ENCODE data around the gene MLX.
"Not testable (repeated sequence)": the region's sequence is repeated elsewhere in the genome, so short reads cannot be mapped to it uniquely, and the experiment has no call there.

MLX gene

GRCh38 chr17:42555122-42555622, 11.7 kb upstream of the MLX start:
- DNase-seq (ENCODE audit: low read depth, low spot score) = no peak

- DNase-seq (ENCODE audit: low read depth, low spot score) = not testable (repeated sequence)
Measured at GRCh38 chr17:42555961-42556617, 10.8 kb upstream of the MLX start.

DNA sequence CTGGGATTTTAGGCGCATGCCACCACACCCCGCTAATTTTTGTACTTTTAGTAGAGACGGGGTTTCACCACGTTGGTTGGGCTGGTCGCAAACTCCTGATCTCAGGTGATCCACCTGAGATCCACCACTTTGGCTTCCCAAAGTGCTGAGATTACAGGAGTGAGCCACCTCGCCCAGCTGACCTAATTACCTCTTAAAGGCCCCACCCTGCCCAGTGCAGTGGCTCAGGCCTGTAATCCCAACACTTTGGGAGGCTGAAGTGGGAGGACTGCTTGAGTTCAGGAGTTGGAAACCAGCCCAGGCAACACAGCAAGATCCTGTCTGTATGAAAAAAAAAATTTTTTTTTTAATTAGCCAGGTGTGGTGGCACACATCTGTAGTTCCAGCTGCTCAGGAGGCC, 7.8 kb upstream of the MLX start:
- DNase-seq (ENCODE audit: low read depth, low spot score) = no peak

- no peak for DNase-seq (ENCODE audit: low read depth, low spot score)
Measured at GRCh38 chr17:42560246-42560645, 6.7 kb upstream of the MLX start.

- DNase-seq (ENCODE audit: low read depth, low spot score) = peak; percentile 87
Measured at GRCh38 chr17:42561897-42562387, 5.0 kb upstream of the MLX start, which contains the start of gene COASY. TSS of gene COASY (plus strand) at chr17:42562148. CDS start at chr17:42562623, 475 bp downstream.

- DNase-seq (ENCODE audit: low read depth, low spot score) = no peak
Measured at GRCh38 chr17:42562388-42563142, 4.3 kb upstream of the MLX start.

DNA sequence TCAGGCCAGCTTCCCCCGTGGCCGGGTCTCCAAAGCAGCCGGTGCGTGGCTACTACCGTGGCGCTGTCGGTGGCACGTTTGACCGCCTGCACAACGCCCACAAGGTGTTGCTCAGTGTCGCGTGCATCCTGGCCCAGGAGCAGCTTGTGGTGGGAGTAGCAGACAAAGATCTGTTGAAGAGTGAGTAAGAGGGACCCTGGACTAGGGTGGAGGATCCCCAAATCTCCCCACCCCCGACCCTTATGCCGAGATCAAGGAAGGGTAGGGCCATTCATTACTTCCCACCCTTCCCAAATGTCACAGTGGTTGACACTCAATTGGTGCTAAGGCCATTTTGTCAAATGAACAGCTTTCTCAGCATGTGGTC, 3.8 kb upstream of the MLX start:
- no peak for DNase-seq (ENCODE audit: low read depth, low spot score)

- no peak for DNase-seq (ENCODE audit: low read depth, low spot score)
Measured at GRCh38 chr17:42563543-42563942, 3.4 kb upstream of the MLX start.

DNA sequence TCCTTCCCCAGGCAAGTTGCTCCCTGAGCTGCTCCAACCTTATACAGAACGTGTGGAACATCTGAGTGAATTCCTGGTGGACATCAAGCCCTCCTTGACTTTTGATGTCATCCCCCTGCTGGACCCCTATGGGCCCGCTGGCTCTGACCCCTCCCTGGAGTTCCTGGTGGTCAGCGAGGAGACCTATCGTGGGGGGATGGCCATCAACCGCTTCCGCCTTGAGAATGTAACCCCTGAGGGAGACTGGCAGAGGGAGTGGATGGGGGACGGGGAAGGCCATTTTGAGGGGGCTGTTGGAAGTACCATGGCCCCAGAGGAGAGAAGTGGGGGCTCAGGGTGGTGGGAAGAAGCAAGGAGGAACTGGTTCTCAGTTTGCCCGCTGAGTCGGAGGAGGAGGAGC, 3.0 kb upstream of the MLX start:
- no peak for DNase-seq (ENCODE audit: low read depth, low spot score)

DNA sequence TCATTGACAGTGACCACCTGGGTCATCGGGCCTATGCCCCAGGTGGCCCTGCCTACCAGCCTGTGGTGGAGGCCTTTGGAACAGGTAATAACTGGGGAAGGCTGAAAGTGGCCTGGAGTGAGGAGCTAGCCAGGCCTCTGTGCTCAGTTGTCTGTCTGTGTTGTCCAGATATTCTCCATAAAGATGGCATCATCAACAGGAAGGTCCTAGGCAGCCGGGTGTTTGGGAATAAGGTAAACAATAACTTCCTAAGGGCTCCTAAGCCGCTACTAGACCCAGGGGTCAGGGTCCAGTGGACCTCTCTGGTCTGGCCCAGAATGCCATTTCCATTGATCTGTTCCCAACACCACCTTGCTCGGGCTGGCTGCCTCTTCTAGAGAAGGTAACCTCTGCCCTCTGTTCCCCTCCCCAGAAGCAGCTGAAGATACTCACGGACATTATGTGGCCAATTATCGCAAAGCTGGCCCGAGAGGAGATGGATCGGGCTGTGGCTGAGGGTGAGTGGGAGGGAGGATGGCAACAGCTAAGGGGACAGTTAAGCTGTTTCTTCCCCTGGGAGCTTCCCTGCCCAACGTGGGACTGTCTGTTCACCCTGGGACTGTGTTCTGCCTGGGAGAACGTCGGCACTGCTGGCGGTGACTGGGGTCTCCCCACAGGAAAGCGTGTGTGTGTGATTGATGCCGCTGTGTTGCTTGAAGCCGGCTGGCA, 1.9 kb upstream of the MLX start:
- no peak for DNase-seq (ENCODE audit: low read depth, low spot score)

DNA sequence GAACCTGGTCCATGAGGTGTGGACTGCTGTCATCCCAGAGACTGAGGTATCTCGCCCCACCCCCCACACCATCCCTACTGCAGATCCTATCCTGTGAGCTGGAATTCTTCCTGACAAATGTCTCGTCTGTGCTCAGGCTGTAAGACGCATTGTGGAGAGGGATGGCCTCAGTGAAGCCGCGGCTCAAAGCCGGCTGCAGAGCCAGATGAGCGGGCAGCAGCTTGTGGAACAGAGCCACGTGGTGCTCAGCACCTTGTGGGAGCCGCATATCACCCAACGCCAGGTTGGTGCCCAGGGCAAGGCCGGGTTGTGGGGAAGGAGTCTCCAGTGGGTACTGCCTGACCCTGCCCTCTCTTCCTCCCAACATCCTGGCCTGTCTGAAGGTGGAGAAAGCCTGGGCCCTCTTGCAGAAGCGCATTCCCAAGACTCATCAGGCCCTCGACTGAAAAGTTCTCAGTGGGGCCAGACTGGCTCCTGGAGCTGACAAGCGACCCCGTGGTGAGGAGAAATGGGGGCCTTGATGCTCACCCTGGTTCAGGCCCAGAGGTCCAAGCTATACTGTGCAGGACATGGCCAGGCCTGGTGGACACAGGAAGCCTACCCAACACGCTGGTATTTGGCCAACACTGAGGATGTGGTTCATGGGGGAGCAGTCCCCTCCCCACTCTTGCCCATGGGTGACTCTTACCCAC, 1.2 kb upstream of the MLX start:
- no peak for DNase-seq (ENCODE audit: low read depth, low spot score)

DNA sequence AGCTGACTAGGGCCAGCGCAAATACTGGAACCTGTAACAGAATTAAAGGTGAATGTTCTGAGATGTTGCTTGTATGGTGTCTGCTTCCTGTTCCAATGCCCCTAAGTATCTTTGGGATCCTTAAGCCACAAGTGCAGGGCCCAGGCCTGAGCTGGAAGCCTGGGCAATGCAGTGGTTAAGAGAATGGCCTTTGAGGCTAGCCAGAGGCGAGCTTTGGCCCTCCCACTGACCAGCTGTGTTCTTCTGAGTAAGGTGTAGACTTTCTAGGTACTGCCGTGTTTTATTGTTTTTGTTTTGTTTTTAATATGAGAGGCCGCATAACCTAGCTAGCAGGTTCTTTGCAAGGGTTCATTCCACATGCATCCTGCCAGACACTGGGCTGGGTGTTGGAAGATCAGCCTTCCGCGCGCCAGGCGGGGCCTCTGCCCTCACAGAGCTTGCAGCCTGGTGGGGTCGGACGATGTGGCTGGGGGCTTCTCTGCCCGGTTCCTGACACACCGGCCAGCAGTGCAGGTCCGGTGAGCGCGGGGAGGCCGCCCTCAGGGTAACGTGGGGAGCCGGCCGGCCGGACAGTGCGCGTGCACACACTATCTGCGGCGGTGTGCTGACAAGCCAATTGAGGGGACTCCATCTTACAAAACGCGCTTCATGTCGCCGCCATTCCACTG, 551 bp upstream of the MLX start:
- DNase-seq (ENCODE audit: low read depth, low spot score) = no peak

GRCh38 chr17:42568341-42569111, 1.6 kb downstream of the MLX start:
- no peak for DNase-seq (ENCODE audit: low read depth, low spot score)

DNA sequence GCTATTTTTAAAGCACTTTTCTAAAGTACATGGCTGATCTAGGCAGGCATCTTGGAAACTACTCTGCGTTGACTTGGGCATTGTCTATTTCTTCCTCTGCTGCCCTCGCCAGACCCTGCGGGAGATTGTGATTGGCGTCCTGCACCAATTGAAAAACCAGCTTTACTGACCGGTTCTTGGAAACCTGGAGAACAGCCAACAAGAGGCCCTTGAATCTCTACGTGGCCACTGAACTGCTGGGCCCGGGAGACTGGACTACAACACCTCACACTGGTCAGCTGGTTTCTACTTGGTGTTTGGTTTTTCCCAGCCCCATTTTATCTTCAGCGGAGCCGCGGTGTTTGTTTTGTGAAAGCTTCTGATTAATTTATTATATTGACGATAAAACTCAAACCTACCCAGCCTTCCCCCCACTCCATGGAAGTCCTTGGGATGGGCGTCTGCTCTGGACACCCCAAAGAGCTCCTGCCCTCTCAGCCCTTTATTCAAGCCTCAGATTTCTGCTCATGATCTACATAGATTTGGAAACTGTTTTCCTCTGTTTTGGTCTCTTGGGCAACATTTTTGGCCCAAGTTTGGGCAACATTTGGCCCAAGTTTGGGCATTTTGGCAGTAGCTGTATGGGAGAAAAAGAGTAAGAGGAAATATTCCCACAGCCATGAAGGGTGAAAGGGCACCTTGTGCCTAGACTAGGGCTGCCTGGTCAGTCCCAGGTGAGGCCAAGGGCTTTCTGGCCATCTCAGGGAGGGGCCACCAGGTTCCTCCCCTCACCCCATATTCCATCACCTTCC, 4.7 kb downstream of the MLX start:
- no peak for DNase-seq (ENCODE audit: low read depth, low spot score)

DNA sequence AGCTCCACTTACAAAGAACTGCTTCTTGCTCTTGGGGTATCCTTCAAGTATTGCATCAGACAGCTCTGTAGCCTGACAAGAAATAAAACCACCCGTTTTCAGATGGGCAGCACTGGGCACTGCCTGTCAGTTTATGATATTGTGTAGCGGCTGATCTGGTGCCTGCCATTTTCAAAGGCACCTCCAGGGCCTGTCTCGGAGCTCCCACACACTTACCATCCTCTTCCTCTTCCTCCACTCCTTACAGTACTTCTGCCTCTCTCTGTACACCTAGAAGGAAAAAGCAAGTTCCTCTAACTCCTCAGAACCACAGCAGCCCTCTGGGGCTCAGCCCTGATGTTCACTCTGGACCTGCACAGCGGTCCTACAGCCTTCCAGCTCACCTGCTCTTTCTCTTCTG, 6.2 kb downstream of the MLX start:
- no peak for DNase-seq (ENCODE audit: low read depth, low spot score)

DNA sequence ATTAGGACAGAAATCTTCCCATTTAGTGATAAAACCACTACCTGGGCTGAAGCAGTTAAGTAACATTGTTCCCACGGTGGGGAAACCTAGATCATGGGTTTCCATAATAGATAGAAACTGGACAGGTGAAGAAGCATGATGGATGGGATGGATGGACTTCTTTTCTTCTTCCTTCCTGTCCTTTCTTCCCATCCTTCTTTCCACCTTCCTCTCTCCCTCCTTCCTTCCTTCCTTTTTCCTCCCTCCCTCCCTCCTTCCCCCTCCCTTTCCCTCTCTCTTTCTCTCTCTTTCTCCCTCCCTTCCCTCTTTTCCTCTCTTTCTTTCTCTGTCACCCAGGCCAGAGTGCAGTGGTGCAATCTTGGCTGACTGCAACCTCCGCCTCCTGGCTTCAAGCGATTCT, 7.6 kb downstream of the MLX start:
- no peak for DNase-seq (ENCODE audit: low read depth, low spot score)

DNA sequence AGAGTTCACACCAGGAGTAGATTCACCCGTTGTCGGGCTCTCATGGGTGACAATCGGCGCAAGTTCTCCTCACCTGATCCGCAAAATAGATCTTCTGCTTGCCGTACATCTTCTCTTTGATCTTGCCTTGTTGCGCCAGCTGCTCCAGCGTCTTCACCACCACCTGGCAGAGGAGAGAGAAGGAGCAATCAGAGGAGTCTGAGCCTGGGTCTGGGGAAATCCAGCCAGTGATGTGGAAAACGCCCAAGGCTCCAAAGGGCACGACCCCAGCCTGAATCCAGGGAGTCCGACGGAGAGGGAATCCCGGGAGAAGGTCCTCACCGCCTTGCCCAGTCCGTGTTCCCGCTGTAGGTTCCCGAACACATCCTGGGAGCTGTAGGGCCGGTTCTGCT, 10.2 kb downstream of the MLX start:
- no peak for DNase-seq (ENCODE audit: low read depth, low spot score)

- DNase-seq (ENCODE audit: low read depth, low spot score) = peak; percentile 74
Measured at GRCh38 chr17:42577532-42578281, 10.8 kb downstream of the MLX start, which contains the start of gene PSMC3IP. TSS of gene PSMC3IP (minus strand) at chr17:42577729. CDS start at chr17:42577686, 43 bp downstream.

Measured in brain pericyte (primary cell).